ENCODE data around the gene ZSCAN4. TPM values are rescaled to one million over a fixed set of nuclear protein-coding genes. Genes with fewer than 3 reads are reported as not detected.
A peak's percentile ranks its signal among the peaks of the same experiment; 100 is the strongest.

Gene ZSCAN4
- total RNA-seq, 1 experiment from 2014 or later, result not detected

- H3K4me1 Mint-ChIP-seq (ENCODE audit: low read depth, unreplicated experiment), result peaks cover 28% of the 10 kb centered on the region
- Histone ChIP-seq H3K36me3 (ENCODE audit: control insufficient read depth, insufficient read depth, low read length) (no peaks in the 10 kb centered on the region), H3K9me3 (peaks cover 28% of the 10 kb centered on the region), H3K4me3 (ENCODE audit: low read depth, low read length) (no peak overlapping the region), H3K4me1 (peaks cover 16% of the 10 kb centered on the region; the same call in 1 of the 2 replicates), H3K27me3 (replicated peaks; ENCODE audit: control insufficient read depth, insufficient read depth, low read length) (no peaks in the 10 kb centered on the region; the same call in 1 of the 2 replicates)
- no TSS peak for BruUV-seq (replicated peaks)
- intact Hi-C loops (cut with micrococcal nuclease; ENCODE audit: unreplicated experiment), result no loop called here
- H3K4me3 Mint-ChIP-seq (ENCODE audit: unreplicated experiment), result no peak overlapping the region
- H3K9me3 Mint-ChIP-seq (ENCODE audit: unreplicated experiment), result peaks cover 57% of the 10 kb centered on the region
- POLR2A ChIA-PET, result no interaction called here
- CTCF ChIA-PET, result no interaction called here
- peaks cover 7% of the 10 kb centered on the region for H3K27me3 Mint-ChIP-seq (ENCODE audit: insufficient read depth, unreplicated experiment)
- H3K36me3 Mint-ChIP-seq (ENCODE audit: insufficient read depth, unreplicated experiment), result peaks cover 10% of the 10 kb centered on the region
- no peak for DNase-seq
- no peak overlapping the region for H3K27ac Mint-ChIP-seq (ENCODE audit: unreplicated experiment)
- TF ChIP-seq, protein P1, sequence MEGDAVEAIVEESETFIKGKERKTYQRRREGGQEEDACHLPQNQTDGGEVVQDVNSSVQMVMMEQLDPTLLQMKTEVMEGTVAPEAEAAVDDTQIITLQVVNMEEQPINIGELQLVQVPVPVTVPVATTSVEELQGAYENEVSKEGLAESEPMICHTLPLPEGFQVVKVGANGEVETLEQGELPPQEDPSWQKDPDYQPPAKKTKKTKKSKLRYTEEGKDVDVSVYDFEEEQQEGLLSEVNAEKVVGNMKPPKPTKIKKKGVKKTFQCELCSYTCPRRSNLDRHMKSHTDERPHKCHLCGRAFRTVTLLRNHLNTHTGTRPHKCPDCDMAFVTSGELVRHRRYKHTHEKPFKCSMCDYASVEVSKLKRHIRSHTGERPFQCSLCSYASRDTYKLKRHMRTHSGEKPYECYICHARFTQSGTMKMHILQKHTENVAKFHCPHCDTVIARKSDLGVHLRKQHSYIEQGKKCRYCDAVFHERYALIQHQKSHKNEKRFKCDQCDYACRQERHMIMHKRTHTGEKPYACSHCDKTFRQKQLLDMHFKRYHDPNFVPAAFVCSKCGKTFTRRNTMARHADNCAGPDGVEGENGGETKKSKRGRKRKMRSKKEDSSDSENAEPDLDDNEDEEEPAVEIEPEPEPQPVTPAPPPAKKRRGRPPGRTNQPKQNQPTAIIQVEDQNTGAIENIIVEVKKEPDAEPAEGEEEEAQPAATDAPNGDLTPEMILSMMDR (IDR thresholded peaks at IDR 0.05; ENCODE audit: insufficient read depth in 1 of 2, low read depth in 1 of 2, low read length in 1 of 2, severe bottlenecking in 1 of 2, unreplicated experiment in 1 of 2), result no peak
These were observed 13.3 kb upstream of the ZSCAN4 start for GRCh38 chr19:57655443-57655842.

GRCh38 chr19:57656346-57656745 lies 12.4 kb upstream of the ZSCAN4 start:
- CTCF ChIA-PET, result no interaction called here
- H3K36me3 Mint-ChIP-seq (ENCODE audit: insufficient read depth, unreplicated experiment), result peaks cover 9% of the 10 kb centered on the region
- POLR2A ChIA-PET, result no interaction called here
- Histone ChIP-seq H3K4me3 (ENCODE audit: low read depth, low read length) (no peak overlapping the region), H3K36me3 (ENCODE audit: control insufficient read depth, insufficient read depth, low read length) (no peaks in the 10 kb centered on the region), H3K9me3 (peaks cover 28% of the 10 kb centered on the region), H3K27me3 (replicated peaks; ENCODE audit: control insufficient read depth, insufficient read depth, low read length) (no peaks in the 10 kb centered on the region; the same call in 1 of the 2 replicates), H3K4me1 (peaks cover 12% of the 10 kb centered on the region; the same call in 1 of the 2 replicates)
- peaks cover 10% of the 10 kb centered on the region for H3K27me3 Mint-ChIP-seq (ENCODE audit: insufficient read depth, unreplicated experiment)
- H3K4me1 Mint-ChIP-seq (ENCODE audit: low read depth, unreplicated experiment), result peaks cover 27% of the 10 kb centered on the region
- peaks cover 56% of the 10 kb centered on the region for H3K9me3 Mint-ChIP-seq (ENCODE audit: unreplicated experiment)
- DNase-seq, result no peak
- TF ChIP-seq, protein P1 (IDR thresholded peaks at IDR 0.05; ENCODE audit: insufficient read depth in 1 of 2, low read depth in 1 of 2, low read length in 1 of 2, severe bottlenecking in 1 of 2, unreplicated experiment in 1 of 2), result no peak
- H3K27ac Mint-ChIP-seq (ENCODE audit: unreplicated experiment), result no peak overlapping the region
- no peak overlapping the region for H3K4me3 Mint-ChIP-seq (ENCODE audit: unreplicated experiment)
- no TSS peak for BruUV-seq (replicated peaks)
- intact Hi-C loops (cut with micrococcal nuclease; ENCODE audit: unreplicated experiment), result no loop called here

DNA sequence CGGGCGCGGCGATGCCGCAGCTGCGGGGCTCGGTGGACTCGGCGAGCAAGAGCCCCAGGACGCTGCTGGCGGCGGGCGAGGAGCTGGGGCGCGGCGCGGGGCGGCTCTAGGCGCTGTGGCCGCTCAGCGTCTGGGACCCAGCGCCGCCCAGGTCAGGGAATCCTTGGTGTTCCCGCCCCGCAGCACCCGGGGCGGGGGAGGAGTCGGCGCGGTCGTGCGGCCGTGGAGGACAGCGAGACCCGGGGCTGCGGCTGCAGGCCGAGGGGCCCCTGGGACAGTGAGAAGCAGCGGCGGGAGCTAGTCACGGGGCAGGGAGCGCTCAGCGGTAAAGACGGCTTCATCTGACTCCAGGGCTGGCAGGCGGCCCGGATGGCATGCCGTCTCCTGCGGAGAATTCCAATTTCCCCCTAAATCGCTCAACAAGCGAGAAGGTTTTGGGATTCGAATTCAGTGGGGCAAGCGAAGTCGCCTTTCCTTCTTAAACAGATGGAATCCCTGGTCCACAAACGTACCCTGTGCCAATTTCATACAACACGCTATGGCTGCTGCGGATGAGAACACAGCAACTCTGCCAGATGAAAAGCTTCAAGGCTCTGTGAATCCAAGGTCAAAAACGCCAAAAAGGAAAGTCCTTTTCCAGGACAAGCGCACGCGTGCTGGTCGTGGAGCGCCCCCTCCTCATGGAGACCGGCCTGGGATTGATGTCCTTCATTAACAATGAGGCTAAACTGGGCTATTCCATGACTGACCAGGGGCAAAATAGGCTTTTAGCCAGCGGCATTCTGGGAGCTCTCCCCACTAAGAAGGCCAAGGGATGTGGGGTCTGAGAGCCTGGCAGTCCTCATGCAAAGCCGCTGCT lies 4.2 kb upstream of the ZSCAN4 start:
- intact Hi-C loops (cut with micrococcal nuclease; ENCODE audit: unreplicated experiment), result no loop called here
- TF ChIP-seq, protein P1 (IDR thresholded peaks at IDR 0.05; ENCODE audit: insufficient read depth in 1 of 2, low read depth in 1 of 2, low read length in 1 of 2, severe bottlenecking in 1 of 2, unreplicated experiment in 1 of 2), result no peak
- Histone ChIP-seq H3K4me3 (ENCODE audit: low read depth, low read length) (peak overlapping the region; percentile 62), H3K27me3 (replicated peaks; ENCODE audit: control insufficient read depth, insufficient read depth, low read length) (no peaks in the 10 kb centered on the region), H3K4me1 (no peaks in the 10 kb centered on the region), H3K36me3 (ENCODE audit: control insufficient read depth, insufficient read depth, low read length) (no peaks in the 10 kb centered on the region), H3K9me3 (no peaks in the 10 kb centered on the region; the same call in 1 of the 2 replicates)
- Mint-ChIP-seq H3K4me3 (ENCODE audit: unreplicated experiment) (peak overlapping the region; percentile 77), H3K9me3 (ENCODE audit: unreplicated experiment) (no peaks in the 10 kb centered on the region), H3K27me3 (ENCODE audit: insufficient read depth, unreplicated experiment) (peaks cover 9% of the 10 kb centered on the region), H3K27ac (ENCODE audit: unreplicated experiment) (no peak overlapping the region), H3K4me1 (ENCODE audit: low read depth, unreplicated experiment) (no peaks in the 10 kb centered on the region), H3K36me3 (ENCODE audit: insufficient read depth, unreplicated experiment) (no peaks in the 10 kb centered on the region)
- no TSS peak for BruUV-seq (replicated peaks)
- POLR2A ChIA-PET, result interaction anchor here (0.7 kb wide), 1 partner anchor 17 kb away, joined by 4 read pairs; the partner anchor contains the start of gene ZNF551
- CTCF ChIA-PET, result interaction anchor here (1.4 kb wide), 1 partner anchor 17 kb away, joined by 6 read pairs; the partner anchor contains the start of gene ZNF551
- DNase-seq, result peak; percentile 60 to 65
